Naive thymus-derived CD4-positive, alpha-beta T cell (primary cell): ENCODE results near the gene DPH6. TPM values are rescaled to one million over a fixed set of nuclear protein-coding genes. Genes with fewer than 3 reads are reported as not detected.
"Not testable (repeated sequence)": the region's sequence is repeated elsewhere in the genome, so short reads cannot be mapped to it uniquely, and the experiment has no call there.

ENCODE experiments used
- ATAC-seq: fragments of 150-1000 bp; cut with Tn5 transposase; 2 replicates; pipeline ENCODE4 v1.10.0; 2021; ENCODE audit warnings: mild to moderate bottlenecking, moderate library complexity
- CTCF ChIA-PET: fragments of 350-600 bp; sonication (Branson Sonifier 250); formaldehyde crosslinking; loops from one replicate; lab custom pipeline; 2021; ENCODE audit warnings: antibody characterized with exemption; lab: Charles Lee
- POLR2A ChIA-PET: fragments of 350-600 bp; sonication (Branson Sonifier 250); formaldehyde crosslinking; loops from one replicate; lab custom pipeline; 2021; ENCODE audit warnings: antibody characterized with exemption, inconsistent platforms; lab: Charles Lee
- DNase-seq, 9 donors: peaks; one replicate each; pipeline versions ENCODE4 v3.0.0 to v3.0.0-alpha.2; 2020 to 2022; ENCODE audit warnings: mixed read lengths in 1 of 9
- H3K27ac ChIP-seq: one replicate; pipeline ENCODE4 v1.7.0; 2013; ENCODE audit warnings: mild to moderate bottlenecking, low read depth, low read length, moderate library complexity
- H3K27me3 ChIP-seq, 2 donors: one replicate each; pipeline ENCODE4 v1.7.0; 2013; ENCODE audit warnings: low read length in 2 of 2, mild to moderate bottlenecking in 2 of 2, moderate library complexity in 2 of 2; ENCODE audit not compliant: control insufficient read depth in 2 of 2, insufficient read depth in 2 of 2
- H3K36me3 ChIP-seq, 3 experiments: 1 replicate in 2 of 3; 2 replicates in 1 of 3; pipeline ENCODE4 v1.7.0; 2013; ENCODE audit warnings: low read length in 3 of 3, mild to moderate bottlenecking in 3 of 3, moderate library complexity in 1 of 3; ENCODE audit not compliant: insufficient read depth in 3 of 3, control insufficient read depth in 2 of 3
- H3K4me1 ChIP-seq, 2 donors: one replicate each; pipeline ENCODE4 v1.7.0; 2013; ENCODE audit warnings: low read length in 2 of 2, mild to moderate bottlenecking in 2 of 2, moderate library complexity in 1 of 2; ENCODE audit not compliant: control insufficient read depth in 2 of 2, insufficient read depth in 2 of 2
- H3K4me3 ChIP-seq: 2 replicates; pipeline ENCODE4 v1.7.0; 2013; ENCODE audit warnings: mild to moderate bottlenecking, low read length
- H3K9me3 ChIP-seq, 3 experiments: 1 replicate in 2 of 3; 2 replicates in 1 of 3; pipeline ENCODE4 v1.7.0; 2013; ENCODE audit warnings: low read length in 3 of 3; ENCODE audit not compliant: control insufficient read depth in 2 of 3
- H3K27ac Mint-ChIP-seq, 9 donors: one replicate each; pipeline ENCODE4 v1.8.0; 2020 to 2022; ENCODE audit warnings: mixed read lengths in 9 of 9, mild to moderate bottlenecking in 8 of 9, moderate library complexity in 5 of 9, inconsistent platforms in 2 of 9
- H3K27me3 Mint-ChIP-seq, 5 donors: one replicate each; pipeline ENCODE4 v1.8.0; 2021 to 2022; ENCODE audit warnings: mixed read lengths in 5 of 5, mild to moderate bottlenecking in 1 of 5
- H3K36me3 Mint-ChIP-seq, 5 donors: one replicate each; pipeline ENCODE4 v1.8.0; 2020 to 2022; ENCODE audit warnings: mixed read lengths in 5 of 5, mild to moderate bottlenecking in 3 of 5, inconsistent platforms in 1 of 5
- H3K4me1 Mint-ChIP-seq, 7 donors: one replicate each; pipeline ENCODE4 v1.8.0; 2020 to 2022; ENCODE audit warnings: mixed read lengths in 7 of 7, mild to moderate bottlenecking in 3 of 7, inconsistent platforms in 1 of 7
- H3K4me3 Mint-ChIP-seq, 10 donors: one replicate each; pipeline ENCODE4 v1.8.0; 2020 to 2022; ENCODE audit warnings: mild to moderate bottlenecking in 10 of 10, mixed read lengths in 10 of 10, moderate library complexity in 6 of 10, inconsistent platforms in 2 of 10
- H3K9me3 Mint-ChIP-seq, 11 donors: one replicate each; pipeline ENCODE4 v1.8.0; 2020 to 2022; ENCODE audit warnings: mixed read lengths in 11 of 11, mild to moderate bottlenecking in 4 of 11, inconsistent platforms in 1 of 11, moderate library complexity in 1 of 11
- intact Hi-C, 2 donors: fragments of 100-400 bp; cut with micrococcal nuclease; formaldehyde crosslinking; loops; one replicate each; pipeline ENCODE4 v1.15.1; 2023
- polyA plus RNA-seq, 2 donors: library from polyadenylated mRNA; unstranded; fragments of 300-500 nt; fragmentation: Illumina TruSeq; gene quantifications; one replicate each; pipeline ENCODE4 v1.2.3, GENCODE V29; 2021
- total RNA-seq, 6 experiments: library from RNA in 5 of 6; stranded (reverse) in 5 of 6; gene quantifications; 1 replicate in 5 of 6; 2 replicates in 1 of 6; pipeline ENCODE4 v1.2.3 and lab custom pipeline; 2021 to 2026

The DPH6 gene
- total and polyA plus RNA-seq, 7 experiments from 2014 or later, result 10.5 to 28.9 (median 14.8) TPM

DNA sequence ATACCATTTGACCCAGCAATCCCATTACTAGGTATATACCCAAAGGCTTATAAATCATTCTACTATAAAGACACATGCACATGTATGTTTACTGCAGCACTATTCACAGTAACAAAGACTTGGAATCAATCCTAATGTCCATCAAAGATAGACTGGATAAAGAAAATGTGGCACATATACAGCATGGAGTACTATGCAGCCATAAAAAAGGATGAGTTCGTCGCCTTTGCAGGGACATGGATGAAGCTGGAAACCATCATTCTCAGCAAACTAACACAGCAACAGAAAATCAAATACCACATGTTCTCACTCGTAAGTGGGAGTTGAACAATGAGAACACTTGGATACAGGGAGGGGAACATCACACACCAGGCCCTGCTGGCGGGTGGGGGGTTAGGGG, 104.7 kb downstream of the DPH6 start:
- H3K36me3 ChIP-seq, CTCF ChIA-PET, POLR2A ChIA-PET, H3K9me3 ChIP-seq, H3K4me3 ChIP-seq, H3K4me3 Mint-ChIP-seq, DNase-seq, H3K27me3 ChIP-seq, ATAC-seq, H3K27ac Mint-ChIP-seq, H3K4me1 Mint-ChIP-seq, H3K4me1 ChIP-seq, H3K9me3 Mint-ChIP-seq, H3K27ac ChIP-seq, H3K27me3 Mint-ChIP-seq: not testable (repeated sequence)
- intact Hi-C loops, result loop anchor here in 1 of 2 donors (5.0 kb wide), 1 partner anchor 154 kb away; no protein-coding TSS in a partner anchor
- peaks cover 2 to 48% (median 40%) of the 10 kb centered on the region in 5 donors for H3K36me3 Mint-ChIP-seq

- H3K4me1 Mint-ChIP-seq, result no peaks in the 10 kb centered on the region
- Histone ChIP-seq H3K36me3 (no peaks in the 10 kb centered on the region), H3K27ac (no peak overlapping the region), H3K4me3 (no peak overlapping the region), H3K27me3 (no peaks in the 10 kb centered on the region), H3K9me3 (no peaks in the 10 kb centered on the region), H3K4me1 (no peaks in the 10 kb centered on the region)
- no peak overlapping the region for H3K4me3 Mint-ChIP-seq
- no peak for ATAC-seq
- no peak overlapping the region for H3K27ac Mint-ChIP-seq
- ChIA-PET POLR2A (no interaction called here), CTCF (no interaction called here)
- intact Hi-C loops, result loop anchor here in 1 of 2 donors (5.0 kb wide), 1 partner anchor 153 kb away; no protein-coding TSS in a partner anchor
- no peaks in the 10 kb centered on the region for H3K27me3 Mint-ChIP-seq
- peaks cover 3 to 53% (median 44%) of the 10 kb centered on the region in 5 donors for H3K36me3 Mint-ChIP-seq
- H3K9me3 Mint-ChIP-seq, result peaks cover 0 to 8% (median 0%) of the 10 kb centered on the region in 11 donors
- DNase-seq, result no peak
Measured at GRCh38 chr15:35440265-35440664, 105.7 kb downstream of the DPH6 start.

DNA sequence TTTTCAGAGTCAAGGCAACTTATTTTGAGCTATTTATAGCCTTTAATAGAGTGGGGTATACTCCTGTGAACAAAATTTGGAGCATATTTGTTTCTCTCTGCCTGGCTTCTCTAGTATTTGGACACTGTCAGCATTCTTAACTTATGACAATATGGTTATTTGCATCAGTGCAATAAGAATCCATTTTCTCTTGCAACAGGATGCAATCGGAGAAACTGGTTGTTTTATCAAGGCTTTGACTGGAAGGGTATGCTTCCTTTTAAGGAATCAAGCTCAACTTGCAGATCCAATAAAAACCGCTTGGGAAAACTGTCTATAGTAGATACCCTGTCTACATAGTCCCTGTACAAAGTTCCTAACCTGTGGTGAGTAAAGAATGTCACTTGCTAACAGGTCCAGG, 106.7 kb downstream of the DPH6 start:
- no peaks in the 10 kb centered on the region for H3K27me3 Mint-ChIP-seq
- CTCF ChIA-PET, result no interaction called here
- no peak for DNase-seq
- H3K4me1 Mint-ChIP-seq, result no peaks in the 10 kb centered on the region
- H3K4me3 Mint-ChIP-seq, result no peak overlapping the region
- H3K27me3 ChIP-seq, result no peaks in the 10 kb centered on the region
- no peaks in the 10 kb centered on the region for H3K36me3 ChIP-seq
- peaks cover 3 to 56% (median 44%) of the 10 kb centered on the region in 5 donors for H3K36me3 Mint-ChIP-seq
- intact Hi-C loops, result no loop called here
- H3K9me3 Mint-ChIP-seq, result peaks cover 0 to 10% (median 0%) of the 10 kb centered on the region in 11 donors
- H3K9me3 ChIP-seq, result no peaks in the 10 kb centered on the region
- H3K4me1 ChIP-seq, result no peaks in the 10 kb centered on the region
- ATAC-seq, result no peak
- H3K27ac Mint-ChIP-seq, result no peak overlapping the region
- POLR2A ChIA-PET, result no interaction called here
- H3K4me3 ChIP-seq, result no peak overlapping the region
- H3K27ac ChIP-seq, result no peak overlapping the region

DNA sequence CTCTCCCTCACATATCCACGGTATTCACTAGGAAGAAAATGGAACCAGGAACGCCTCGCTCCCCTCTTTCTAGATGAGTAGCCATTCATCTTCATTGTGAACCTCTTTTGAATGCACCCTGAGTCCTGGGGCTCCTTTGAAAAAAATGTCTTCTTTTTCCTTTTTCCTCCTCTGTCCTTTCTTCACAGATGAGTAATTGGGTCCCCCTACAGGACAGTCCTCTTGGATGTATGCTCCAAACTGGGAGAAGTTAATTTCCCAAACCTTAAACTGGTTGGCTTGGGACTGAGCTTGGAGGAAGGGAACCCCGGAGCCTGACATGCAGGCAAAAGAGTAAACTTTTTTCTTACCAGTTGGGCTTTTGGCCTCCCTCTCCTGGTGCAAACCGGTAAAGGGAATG, 108.8 kb downstream of the DPH6 start:
- ChIA-PET POLR2A (no interaction called here), CTCF (no interaction called here)
- intact Hi-C loops, result no loop called here
- Histone ChIP-seq H3K36me3 (no peaks in the 10 kb centered on the region), H3K4me3 (no peak overlapping the region), H3K9me3 (no peaks in the 10 kb centered on the region), H3K27ac (no peak overlapping the region), H3K4me1 (no peaks in the 10 kb centered on the region), H3K27me3 (no peaks in the 10 kb centered on the region)
- DNase-seq (no peak), ATAC-seq (no peak)
- H3K27me3 Mint-ChIP-seq, result no peaks in the 10 kb centered on the region
- no peak overlapping the region for H3K27ac Mint-ChIP-seq
- H3K36me3 Mint-ChIP-seq, result peaks cover 3 to 64% (median 44%) of the 10 kb centered on the region in 5 donors
- H3K9me3 Mint-ChIP-seq, result peaks cover 0 to 10% (median 0%) of the 10 kb centered on the region in 11 donors
- no peaks in the 10 kb centered on the region for H3K4me1 Mint-ChIP-seq
- no peak overlapping the region for H3K4me3 Mint-ChIP-seq

- H3K9me3 ChIP-seq, result no peaks in the 10 kb centered on the region
- POLR2A ChIA-PET, result no interaction called here
- DNase-seq (no peak), ATAC-seq (no peak)
- Mint-ChIP-seq H3K4me3 (no peak overlapping the region), H3K27me3 (no peaks in the 10 kb centered on the region), H3K36me3 (peaks cover 3 to 66% (median 43%) of the 10 kb centered on the region in 5 donors), H3K4me1 (no peaks in the 10 kb centered on the region), H3K27ac (no peak overlapping the region), H3K9me3 (peaks cover 0 to 10% (median 0%) of the 10 kb centered on the region in 11 donors)
- H3K27me3 ChIP-seq, result no peaks in the 10 kb centered on the region
- H3K36me3 ChIP-seq, result no peaks in the 10 kb centered on the region
- H3K4me3 ChIP-seq, result no peak overlapping the region
- H3K4me1 ChIP-seq, result no peaks in the 10 kb centered on the region
- intact Hi-C loops, result no loop called here
- CTCF ChIA-PET, result no interaction called here
- H3K27ac ChIP-seq, result no peak overlapping the region
Measured at GRCh38 chr15:35436422-35436821, 109.5 kb downstream of the DPH6 start.

DNA sequence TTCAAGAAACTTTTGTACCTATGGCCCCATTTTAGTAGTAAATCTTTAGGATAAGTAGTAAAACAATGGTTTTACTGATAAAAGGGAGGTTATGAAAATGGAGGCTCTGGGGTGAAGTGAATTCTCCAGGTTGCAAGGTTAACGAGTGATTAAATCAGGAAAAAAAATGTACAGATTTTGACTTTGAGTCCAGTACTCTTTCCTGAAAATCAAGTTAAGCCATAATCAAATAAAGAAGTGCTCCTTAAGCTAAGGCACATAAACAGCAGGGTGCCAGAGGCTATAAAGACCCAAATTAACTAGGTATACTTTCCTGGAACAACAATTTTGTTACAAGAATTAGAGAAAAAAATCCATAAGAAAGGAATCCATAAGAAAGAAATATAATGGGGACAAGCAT, 114.7 kb downstream of the DPH6 start:
- ATAC-seq, result no peak
- CTCF ChIA-PET, result no interaction called here
- peaks cover 1 to 65% (median 23%) of the 10 kb centered on the region in 5 donors for H3K36me3 Mint-ChIP-seq

DNA sequence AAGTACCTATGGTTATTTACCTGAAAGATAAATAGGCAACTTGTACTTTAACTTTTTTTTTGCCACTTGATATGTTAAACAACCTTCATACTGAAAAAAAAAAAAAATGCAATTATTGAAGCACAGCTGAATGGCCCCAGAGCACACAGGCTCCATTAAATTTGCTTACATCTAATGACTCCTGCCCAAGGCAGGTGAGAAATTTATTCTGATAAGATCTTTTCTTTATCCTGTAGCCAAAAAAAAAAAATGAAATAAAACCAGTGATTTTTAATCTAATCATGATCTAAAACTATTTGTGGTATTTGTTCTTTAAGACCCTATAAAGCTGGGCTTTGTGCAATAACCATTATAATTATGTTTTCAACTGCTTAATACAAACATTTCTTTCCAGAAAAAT, 115.7 kb downstream of the DPH6 start:
- Mint-ChIP-seq H3K9me3 (peaks cover 0 to 2% (median 0%) of the 10 kb centered on the region in 11 donors), H3K27ac (no peak overlapping the region), H3K4me1 (peaks cover 0 to 1% (median 0%) of the 10 kb centered on the region in 7 donors), H3K4me3 (no peak overlapping the region), H3K27me3 (no peaks in the 10 kb centered on the region), H3K36me3 (peaks cover 0 to 57% (median 23%) of the 10 kb centered on the region in 5 donors)
- ChIA-PET POLR2A (no interaction called here), CTCF (interaction anchor here (0.6 kb wide), 1 partner anchor 9 kb away, joined by 3 read pairs; no protein-coding TSS in a partner anchor)
- H3K27ac ChIP-seq, result no peak overlapping the region
- no peaks in the 10 kb centered on the region for H3K9me3 ChIP-seq
- intact Hi-C loops, result no loop called here
- no peak overlapping the region for H3K4me3 ChIP-seq
- no peaks in the 10 kb centered on the region for H3K27me3 ChIP-seq
- ATAC-seq (no peak), DNase-seq (no peak)
- H3K36me3 ChIP-seq, result no peaks in the 10 kb centered on the region
- no peaks in the 10 kb centered on the region for H3K4me1 ChIP-seq

More for the DNA sequence above, 114.7 kb downstream of the DPH6 start:
- DNase-seq, result no peak
- H3K9me3 Mint-ChIP-seq, result peaks cover 0 to 5% (median 0%) of the 10 kb centered on the region in 11 donors
- no peaks in the 10 kb centered on the region for H3K9me3 ChIP-seq
- POLR2A ChIA-PET, result no interaction called here
- intact Hi-C loops, result no loop called here
- H3K36me3 ChIP-seq, result no peaks in the 10 kb centered on the region
- H3K4me3 ChIP-seq, result no peak overlapping the region
- H3K4me3 Mint-ChIP-seq, result no peak overlapping the region
- H3K27ac ChIP-seq, result no peak overlapping the region
- H3K27me3 ChIP-seq, result no peaks in the 10 kb centered on the region
- H3K27me3 Mint-ChIP-seq, result no peaks in the 10 kb centered on the region
- peaks cover 0 to 1% (median 0%) of the 10 kb centered on the region in 7 donors for H3K4me1 Mint-ChIP-seq
- no peaks in the 10 kb centered on the region for H3K4me1 ChIP-seq
- no peak overlapping the region for H3K27ac Mint-ChIP-seq
